IPS DF 6.9 (cell line): ENCODE results near the gene WNT9A.
"Not testable (repeated sequence)": the region's sequence is repeated elsewhere in the genome, so short reads cannot be mapped to it uniquely, and the experiment has no call there.

Experiments used
- DNase-seq: peaks from one replicate; pipeline ENCODE4 v3.0.0-alpha.2; 2013; ENCODE audit warnings: low read depth, low spot score
- H3K27ac ChIP-seq: one replicate; pipeline ENCODE4 v1.5.1; 2013; ENCODE audit warnings: low read length, control low read depth
- H3K27me3 ChIP-seq: 2 replicates; pipeline ENCODE4 v1.6.1; 2013; ENCODE audit warnings: mild to moderate bottlenecking, low read length; ENCODE audit not compliant: control insufficient read depth, insufficient read depth
- H3K36me3 ChIP-seq: 2 replicates; pipeline ENCODE4 v1.6.1; 2013; ENCODE audit warnings: low read length; ENCODE audit not compliant: control insufficient read depth, insufficient read depth
- H3K4me1 ChIP-seq: 2 replicates; pipeline ENCODE4 v1.6.1; 2013; ENCODE audit warnings: low read length; ENCODE audit not compliant: control insufficient read depth, insufficient read depth
- H3K4me3 ChIP-seq: 2 replicates; pipeline ENCODE4 v1.5.1; 2013; ENCODE audit warnings: mild to moderate bottlenecking, low read length
- H3K9me3 ChIP-seq: 2 replicates; pipeline ENCODE4 v1.6.1; 2013; ENCODE audit warnings: low read length, inconsistent platforms; ENCODE audit not compliant: control insufficient read depth, insufficient read depth
- WGBS: extraction: QIAGEN DNeasy Blood & Tissue Kit; methylation state at CpG from one replicate; pipeline ENCODE4 v1.1.7; 2013; ENCODE audit warnings: mixed read lengths, missing lambda C conversion rate; ENCODE audit not compliant: insufficient read length, insufficient coverage; 5-methylcytosine and 5-hydroxymethylcytosine counted together

The WNT9A gene

DNA sequence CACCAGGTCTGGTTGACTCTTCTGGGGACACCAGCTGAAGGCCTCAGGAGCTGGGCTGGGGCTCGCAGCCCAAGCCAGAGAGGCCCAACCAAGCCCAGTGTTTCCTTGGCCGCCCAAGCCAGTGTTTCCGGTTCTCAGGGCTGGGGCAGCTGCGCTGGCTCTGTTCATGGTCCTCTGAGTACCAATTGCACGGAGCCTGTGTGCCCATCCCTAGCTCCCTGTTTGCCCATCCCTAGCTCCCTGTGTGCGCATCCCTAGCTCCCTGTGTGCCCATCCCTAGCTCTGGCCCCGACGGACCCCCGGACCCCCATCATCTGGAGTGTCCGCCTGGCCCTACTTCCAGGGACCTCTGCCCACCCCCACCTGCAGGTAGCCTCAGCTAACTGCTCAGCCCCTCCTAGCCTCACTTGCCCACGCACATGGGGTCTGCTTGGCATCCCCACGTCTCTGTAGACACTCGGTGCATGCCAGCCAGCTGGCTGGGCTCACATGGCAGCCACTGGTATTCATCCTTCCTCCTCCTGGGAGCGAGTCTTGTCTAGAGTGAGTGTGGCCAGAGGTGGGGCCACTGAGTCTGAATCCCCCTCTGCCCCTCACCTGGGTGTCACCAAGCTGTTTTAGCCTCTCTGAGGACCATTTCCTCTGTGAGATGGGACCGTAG, 64.0 kb downstream of the WNT9A start:
- Histone ChIP-seq H3K4me1 (peaks cover 2% of the 10 kb centered on the region; the same call in 1 of the 2 replicates), H3K9me3 (no peaks in the 10 kb centered on the region), H3K4me3 (no peak overlapping the region), H3K36me3 (no peaks in the 10 kb centered on the region), H3K27ac (no peak overlapping the region), H3K27me3 (no peaks in the 10 kb centered on the region)
- WGBS = no CpG with 5 or more reads among the region's 15 CpGs
- no peak for DNase-seq

DNA sequence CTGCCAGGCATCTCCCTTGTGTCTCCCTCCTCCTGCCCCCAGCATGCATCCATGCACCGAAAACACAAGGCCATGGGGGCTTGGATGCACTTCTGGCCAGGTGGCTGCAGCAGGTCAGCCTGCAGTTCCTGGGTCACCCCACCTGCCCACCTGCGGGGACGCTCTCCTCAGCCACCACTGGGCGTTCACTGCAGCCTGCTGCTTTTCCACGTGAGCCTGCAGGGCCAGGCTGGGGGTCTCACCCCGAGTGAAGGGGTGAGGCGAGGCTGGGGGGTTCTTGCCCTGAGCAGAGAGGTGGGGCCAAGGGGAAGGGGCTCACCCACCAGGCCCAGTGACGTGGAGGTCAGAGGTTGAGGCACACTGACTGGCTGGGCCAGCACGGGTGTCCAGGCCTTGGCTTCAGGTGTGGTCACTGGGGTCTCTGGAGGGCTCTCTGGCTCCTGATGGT, 64.6 kb downstream of the WNT9A start:
- no peak overlapping the region for H3K4me3 ChIP-seq
- H3K4me1 ChIP-seq = no peaks in the 10 kb centered on the region; the same call in 1 of the 2 replicates
- no CpG with 5 or more reads among the region's 9 CpGs for WGBS
- H3K9me3 ChIP-seq = no peaks in the 10 kb centered on the region
- no peaks in the 10 kb centered on the region for H3K36me3 ChIP-seq
- no peak for DNase-seq
- H3K27me3 ChIP-seq = no peaks in the 10 kb centered on the region
- H3K27ac ChIP-seq = no peak overlapping the region

DNA sequence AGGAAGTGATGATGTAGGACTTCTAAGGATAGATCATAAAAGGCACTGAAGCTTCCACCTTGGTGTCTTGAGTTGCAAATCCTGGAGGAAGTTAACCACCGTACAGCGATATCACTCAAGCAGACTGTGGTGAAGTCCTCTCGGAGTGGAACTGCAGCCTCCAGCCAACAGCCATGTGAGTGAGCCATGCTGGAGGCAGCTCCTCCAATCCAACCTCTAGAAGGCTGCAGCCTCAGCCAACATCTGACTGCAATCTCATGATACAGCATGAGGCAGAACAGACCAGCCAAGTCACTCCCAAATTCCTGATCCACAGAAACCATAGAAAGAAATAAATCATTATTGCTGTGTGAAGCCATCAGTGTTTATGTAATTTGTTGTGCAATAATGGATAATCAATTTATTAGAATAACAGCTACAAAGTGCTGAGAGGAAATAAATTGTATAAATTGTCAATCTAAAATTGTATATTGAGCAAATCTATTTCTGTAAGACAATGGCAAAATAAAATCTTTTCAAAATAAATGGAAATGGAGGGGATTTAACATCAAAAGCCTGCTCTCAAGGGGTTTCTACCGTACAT, 67.3 kb downstream of the WNT9A start:
- DNase-seq = no peak
- WGBS = no CpG with 5 or more reads among the region's 4 CpGs

DNA sequence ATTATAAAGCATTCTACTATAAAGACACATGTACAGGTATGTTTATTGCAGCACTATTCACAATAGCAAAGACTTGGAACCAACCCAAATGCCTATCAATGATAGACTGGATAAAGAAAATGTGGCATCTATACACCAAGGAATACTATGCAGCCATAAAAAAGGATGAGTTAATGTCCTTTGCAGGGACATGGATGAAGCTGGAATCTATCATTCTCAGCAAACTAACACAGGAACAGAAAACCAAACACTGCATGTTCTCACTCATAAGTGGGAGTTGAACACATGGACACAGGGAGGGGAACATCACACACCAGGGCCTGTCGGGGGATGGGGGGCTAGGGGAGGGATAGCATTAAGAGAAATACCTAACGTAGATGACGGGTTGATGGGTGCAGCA, 69.9 kb downstream of the WNT9A start:
- H3K4me1 ChIP-seq, DNase-seq, H3K27ac ChIP-seq, H3K9me3 ChIP-seq, H3K36me3 ChIP-seq, H3K27me3 ChIP-seq, H3K4me3 ChIP-seq: not testable (repeated sequence)
- WGBS = no CpG with 5 or more reads among the region's 3 CpGs

More for the DNA sequence above, 67.3 kb downstream of the WNT9A start:
- Histone ChIP-seq H3K27ac (no peak overlapping the region), H3K9me3 (no peaks in the 10 kb centered on the region), H3K27me3 (no peaks in the 10 kb centered on the region), H3K36me3 (no peaks in the 10 kb centered on the region), H3K4me1 (no peaks in the 10 kb centered on the region), H3K4me3 (no peak overlapping the region)

DNA sequence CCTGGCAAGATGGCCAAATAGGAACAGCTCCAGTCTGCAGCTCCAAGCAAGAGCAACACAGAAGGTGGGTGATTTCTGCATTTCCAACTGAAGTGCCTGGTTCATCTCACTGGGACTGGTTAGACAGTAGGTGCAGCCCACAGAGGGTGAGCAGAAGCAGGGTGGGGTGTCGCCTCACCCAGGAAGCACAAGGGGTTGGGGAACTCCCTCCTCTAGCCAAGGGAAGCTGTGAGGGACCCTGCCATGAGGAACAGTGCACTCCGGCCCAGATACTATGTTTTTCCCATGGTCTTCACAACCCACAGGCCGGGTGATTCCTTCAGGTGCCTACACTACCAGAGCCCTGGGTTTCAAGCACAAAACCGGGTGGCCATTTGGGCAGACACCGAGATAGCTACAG, 75.8 kb downstream of the WNT9A start:
- not testable (repeated sequence) for H3K27ac ChIP-seq, H3K36me3 ChIP-seq, H3K4me3 ChIP-seq, H3K27me3 ChIP-seq, H3K4me1 ChIP-seq, DNase-seq, H3K9me3 ChIP-seq
- WGBS = no CpG with 5 or more reads among the region's 5 CpGs

DNA sequence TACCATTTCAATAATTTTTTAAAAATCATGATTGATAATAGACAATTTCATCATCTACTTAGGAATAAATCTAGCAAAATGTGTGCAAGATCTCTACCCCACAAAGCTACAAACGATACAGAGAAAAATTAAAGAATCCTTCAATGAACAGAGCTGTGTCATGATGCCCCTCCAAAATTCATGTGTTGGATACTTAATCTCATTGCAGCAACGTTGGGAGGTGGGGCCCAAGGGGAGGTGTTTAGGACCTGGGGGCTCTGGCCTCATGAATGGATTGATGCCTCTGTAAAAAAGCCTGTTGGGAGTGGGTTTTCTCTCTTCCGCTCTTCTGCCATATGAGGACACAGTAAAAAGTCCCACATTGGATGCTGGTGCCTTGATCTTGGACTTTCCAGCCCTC, 77.4 kb downstream of the WNT9A start:
- H3K4me1 ChIP-seq = no peaks in the 10 kb centered on the region; the same call in 1 of the 2 replicates
- no peaks in the 10 kb centered on the region for H3K9me3 ChIP-seq
- no peak overlapping the region for H3K27ac ChIP-seq
- no CpG with 5 or more reads among the region's 3 CpGs for WGBS
- no peak overlapping the region for H3K4me3 ChIP-seq
- no peaks in the 10 kb centered on the region for H3K27me3 ChIP-seq
- DNase-seq = no peak
- no peaks in the 10 kb centered on the region for H3K36me3 ChIP-seq

DNA sequence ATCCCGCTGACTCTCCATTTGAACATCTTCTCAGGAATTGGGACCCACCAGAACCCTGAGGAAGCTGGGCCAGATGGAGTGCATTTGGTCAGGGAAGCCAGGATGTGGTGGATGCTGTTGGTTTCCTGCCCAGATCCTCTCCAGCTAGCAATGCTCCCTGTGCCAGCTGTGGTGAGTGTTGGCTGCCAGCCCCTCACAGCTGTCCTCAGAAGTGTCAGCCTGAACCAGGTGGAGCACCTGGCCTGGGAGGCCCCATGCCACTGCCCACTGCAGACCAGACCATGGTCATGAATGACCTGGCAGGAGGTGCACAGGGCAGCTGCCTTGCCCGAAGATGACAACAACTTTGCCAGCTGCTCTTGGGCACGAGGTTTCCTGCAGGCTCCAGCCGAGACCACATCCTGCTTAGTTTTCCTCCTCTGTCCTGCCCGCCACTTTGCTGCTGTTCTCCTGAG, 77.9 kb downstream of the WNT9A start:
- Histone ChIP-seq H3K27me3 (no peaks in the 10 kb centered on the region), H3K4me3 (no peak overlapping the region), H3K27ac (no peak overlapping the region), H3K36me3 (no peaks in the 10 kb centered on the region), H3K9me3 (no peaks in the 10 kb centered on the region), H3K4me1 (no peaks in the 10 kb centered on the region; the same call in 1 of the 2 replicates)
- no CpG with 5 or more reads among the region's 5 CpGs for WGBS
- no peak for DNase-seq

DNA sequence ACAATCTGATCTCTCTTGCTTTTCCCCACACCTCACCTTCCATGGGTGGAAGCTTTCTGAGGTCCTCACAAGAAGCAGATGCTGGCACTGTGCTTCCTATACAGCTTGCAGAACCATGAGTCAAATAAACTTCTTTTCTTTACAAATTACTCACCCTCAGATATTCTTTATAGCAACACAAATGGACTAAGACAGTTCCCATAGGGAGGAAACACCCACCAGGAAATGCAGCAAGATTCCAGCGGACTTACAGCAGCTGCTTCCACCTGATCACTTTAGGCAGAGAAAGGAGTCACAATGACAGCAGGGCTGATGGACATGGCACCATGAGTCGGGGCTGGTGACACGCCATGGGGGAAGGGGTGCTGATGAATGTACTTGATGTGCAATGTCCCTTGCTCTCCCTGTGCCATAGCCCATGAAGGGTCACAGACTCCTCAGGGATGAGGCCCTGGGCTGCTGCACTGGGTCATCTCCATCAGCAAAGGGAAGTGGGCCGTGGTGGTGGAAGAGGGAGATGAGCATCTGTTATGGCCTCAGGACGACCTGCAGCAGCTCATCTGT, 78.4 kb downstream of the WNT9A start:
- Histone ChIP-seq H3K9me3 (no peaks in the 10 kb centered on the region), H3K4me3 (no peak overlapping the region), H3K4me1 (no peaks in the 10 kb centered on the region; the same call in 1 of the 2 replicates), H3K27me3 (no peaks in the 10 kb centered on the region), H3K27ac (no peak overlapping the region), H3K36me3 (no peaks in the 10 kb centered on the region)
- no peak for DNase-seq
- WGBS = no CpG with 5 or more reads among the region's 5 CpGs
